GM12873 (cell line): ENCODE measurements around the gene ANO2.

Experiments
- TF ChIP-seq, protein P1 (sequence below): IDR thresholded peaks from 2 replicates; pipeline ENCODE4 v1.5.1; 2012; ENCODE audit warnings: low read depth, mild to moderate bottlenecking, moderate library complexity, low read length, control low read depth; ENCODE audit not compliant: insufficient read depth; ENCODE audit errors: missing control alignments

Gene ANO2

DNA sequence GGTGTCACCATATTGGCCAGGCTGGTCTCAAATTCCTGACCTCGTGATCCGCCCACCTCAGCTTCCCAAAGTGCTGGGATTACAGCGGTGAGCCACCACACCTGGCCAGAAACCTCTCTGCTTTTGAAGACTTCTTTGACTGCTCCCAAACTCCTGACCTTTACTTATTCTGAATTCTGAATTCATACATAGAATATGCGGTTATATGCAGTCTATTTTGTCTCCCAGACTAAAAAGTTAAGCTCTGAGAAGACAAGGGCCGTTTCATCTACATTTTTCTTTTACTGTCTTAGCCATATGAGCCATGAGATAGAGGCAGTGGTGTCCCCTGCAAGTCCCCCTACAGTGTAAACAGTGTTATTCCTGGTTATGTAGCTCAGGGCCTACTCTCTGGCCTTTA, 333.9 kb downstream of the ANO2 start:
- TF ChIP-seq, protein P1, sequence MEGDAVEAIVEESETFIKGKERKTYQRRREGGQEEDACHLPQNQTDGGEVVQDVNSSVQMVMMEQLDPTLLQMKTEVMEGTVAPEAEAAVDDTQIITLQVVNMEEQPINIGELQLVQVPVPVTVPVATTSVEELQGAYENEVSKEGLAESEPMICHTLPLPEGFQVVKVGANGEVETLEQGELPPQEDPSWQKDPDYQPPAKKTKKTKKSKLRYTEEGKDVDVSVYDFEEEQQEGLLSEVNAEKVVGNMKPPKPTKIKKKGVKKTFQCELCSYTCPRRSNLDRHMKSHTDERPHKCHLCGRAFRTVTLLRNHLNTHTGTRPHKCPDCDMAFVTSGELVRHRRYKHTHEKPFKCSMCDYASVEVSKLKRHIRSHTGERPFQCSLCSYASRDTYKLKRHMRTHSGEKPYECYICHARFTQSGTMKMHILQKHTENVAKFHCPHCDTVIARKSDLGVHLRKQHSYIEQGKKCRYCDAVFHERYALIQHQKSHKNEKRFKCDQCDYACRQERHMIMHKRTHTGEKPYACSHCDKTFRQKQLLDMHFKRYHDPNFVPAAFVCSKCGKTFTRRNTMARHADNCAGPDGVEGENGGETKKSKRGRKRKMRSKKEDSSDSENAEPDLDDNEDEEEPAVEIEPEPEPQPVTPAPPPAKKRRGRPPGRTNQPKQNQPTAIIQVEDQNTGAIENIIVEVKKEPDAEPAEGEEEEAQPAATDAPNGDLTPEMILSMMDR: no peak

DNA sequence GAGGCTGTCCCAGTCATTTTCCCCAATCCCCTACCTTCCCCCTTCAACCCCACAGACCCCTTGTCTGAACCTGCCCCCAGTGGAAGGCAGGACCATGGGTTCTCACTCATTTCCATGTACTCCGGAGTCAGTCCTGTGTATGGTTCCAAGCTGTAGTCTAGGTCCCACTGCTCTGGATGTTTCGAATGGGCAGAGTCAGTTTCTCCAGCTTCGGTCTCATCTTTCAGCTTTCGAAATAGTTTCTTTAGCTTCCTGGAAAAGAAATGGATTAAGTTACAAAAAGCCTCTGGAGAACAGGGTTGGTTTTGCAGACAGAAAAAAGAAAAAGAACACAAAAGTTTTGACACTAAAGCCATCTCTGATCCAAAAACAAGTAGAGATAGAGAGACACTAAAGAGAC, 345.7 kb downstream of the ANO2 start:
- TF ChIP-seq, protein P1: no peak

GRCh38 chr12:5593998-5594397, 351.1 kb downstream of the ANO2 start:
- TF ChIP-seq, protein P1: no peak

DNA sequence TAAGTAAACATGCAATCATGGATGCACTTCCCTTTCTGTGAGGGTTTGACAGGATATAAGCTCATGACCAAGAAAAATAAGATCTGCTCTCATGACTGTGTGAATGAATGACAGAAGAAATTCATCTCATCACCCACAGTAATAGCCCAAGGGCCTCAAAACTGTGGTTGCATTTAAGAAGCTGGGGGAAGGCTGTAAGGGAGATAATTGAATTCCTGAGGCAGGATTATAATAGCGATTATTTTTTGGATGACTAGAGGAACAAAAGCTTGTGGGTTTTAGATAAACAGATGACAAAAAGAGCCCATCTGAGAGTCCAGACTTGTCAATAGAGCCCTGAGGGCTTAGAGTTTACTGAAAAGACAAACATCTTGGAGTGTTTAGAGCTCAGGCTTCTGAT, 352.0 kb downstream of the ANO2 start:
- TF ChIP-seq, protein P1: no peak

DNA sequence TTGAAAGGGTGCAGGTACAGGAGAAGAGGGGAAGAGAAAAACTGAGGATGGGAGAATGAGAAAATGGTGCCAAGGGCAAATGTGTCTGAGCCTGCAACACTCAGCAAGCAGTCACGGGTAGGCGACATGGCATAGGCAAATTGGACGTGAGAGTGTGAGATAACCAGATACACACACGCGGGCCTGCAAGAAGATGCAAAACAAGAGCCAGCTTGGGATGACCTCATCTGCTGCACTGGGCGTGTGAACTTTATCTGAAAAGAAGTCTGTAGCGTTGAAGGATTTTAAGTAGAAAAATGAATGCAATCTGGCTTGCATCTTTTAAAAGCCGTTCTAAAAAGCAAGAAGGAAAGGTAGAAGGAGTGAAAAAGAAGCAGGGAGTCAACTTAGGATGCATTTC, 352.7 kb downstream of the ANO2 start:
- TF ChIP-seq, protein P1: no peak

DNA sequence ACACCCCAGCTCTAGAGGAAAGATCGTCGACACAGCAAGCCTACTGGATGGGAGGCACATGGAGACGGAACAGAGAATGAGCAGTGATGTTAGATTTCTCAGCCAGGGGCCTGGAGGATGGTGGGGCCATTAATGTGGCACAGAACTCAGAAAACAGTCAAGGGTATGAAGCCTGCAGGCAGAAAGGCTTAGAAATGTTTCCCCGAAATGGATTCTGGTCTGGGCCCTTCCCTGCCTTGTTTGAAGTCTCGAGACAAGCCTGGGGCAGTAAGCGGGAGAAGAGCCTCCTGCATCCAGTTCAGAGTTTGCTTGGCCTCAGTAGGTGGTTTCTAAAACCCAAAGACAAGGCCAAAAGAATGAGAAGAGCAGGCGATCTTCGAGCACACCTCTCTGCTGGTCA, 354.7 kb downstream of the ANO2 start:
- TF ChIP-seq, protein P1: no peak

DNA sequence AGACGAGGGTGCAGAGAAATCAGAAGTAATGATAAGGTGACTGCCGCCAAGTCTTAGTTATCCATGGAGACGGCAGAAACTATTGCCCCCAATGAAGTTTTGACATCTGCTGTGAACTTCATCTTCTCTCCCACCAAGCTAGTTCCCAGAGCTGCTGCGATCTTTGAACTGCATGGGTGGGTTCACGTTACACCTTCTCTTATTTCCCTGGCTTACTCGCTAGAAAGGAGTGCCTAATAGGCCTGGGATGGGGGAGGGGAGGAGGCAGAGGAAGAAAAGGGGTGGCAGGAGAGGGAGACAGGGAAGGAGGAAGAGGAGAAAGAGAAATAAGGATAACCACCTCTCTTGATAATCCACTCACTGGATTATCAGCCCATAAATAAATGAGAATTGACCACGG, 356.0 kb downstream of the ANO2 start:
- TF ChIP-seq, protein P1: no peak
